Glutamatergic neuron (in vitro differentiated cells): Measurements from ENCODE around the gene NEO1. TPM values are rescaled to one million over a fixed set of nuclear protein-coding genes. Genes with fewer than 3 reads are reported as not detected.

Source experiments
- DNase-seq: peaks from one replicate; pipeline ENCODE4 v3.0.0; 2022
- H3K27ac Mint-ChIP-seq: one replicate; pipeline ENCODE4 v1.8.0; 2020; ENCODE audit warnings: mild to moderate bottlenecking, mixed read lengths, inconsistent platforms; ENCODE audit not compliant: unreplicated experiment
- H3K27me3 Mint-ChIP-seq: one replicate; pipeline ENCODE4 v1.8.0; 2020; ENCODE audit warnings: mild to moderate bottlenecking, moderate library complexity, mixed read lengths, inconsistent platforms; ENCODE audit not compliant: unreplicated experiment
- H3K36me3 Mint-ChIP-seq: one replicate; pipeline ENCODE4 v1.8.0; 2020; ENCODE audit warnings: mild to moderate bottlenecking, mixed read lengths, inconsistent platforms; ENCODE audit not compliant: unreplicated experiment
- H3K4me1 Mint-ChIP-seq: one replicate; pipeline ENCODE4 v1.8.0; 2020; ENCODE audit warnings: mild to moderate bottlenecking, low read depth, mixed read lengths, inconsistent platforms; ENCODE audit not compliant: unreplicated experiment
- H3K4me3 Mint-ChIP-seq: one replicate; pipeline ENCODE4 v1.8.0; 2020; ENCODE audit warnings: mild to moderate bottlenecking, mixed read lengths, inconsistent platforms; ENCODE audit not compliant: unreplicated experiment
- H3K9me3 Mint-ChIP-seq: one replicate; pipeline ENCODE4 v1.8.0; 2020; ENCODE audit warnings: mild to moderate bottlenecking, moderate library complexity, mixed read lengths, inconsistent platforms; ENCODE audit not compliant: unreplicated experiment
- total RNA-seq: library from RNA; stranded (reverse); fragmentation: NEBNext Ultra II Directional; extraction: Animal tissue kit (Norgen Biotek cat#: 25700); gene quantifications from one replicate; pipeline ENCODE4 v1.2.1, GENCODE V29; 2021; ENCODE audit not compliant: unreplicated experiment
- TF ChIP-seq, protein P1 (sequence below): fragments of 200-600 bp; sonication (generic); IDR thresholded peaks from one replicate; pipeline ENCODE4 v1.5.0; 2021; ENCODE audit not compliant: partially characterized antibody, unreplicated experiment

Gene NEO1
- total RNA-seq, 1 donor from 2014 or later, result 157 TPM

DNA sequence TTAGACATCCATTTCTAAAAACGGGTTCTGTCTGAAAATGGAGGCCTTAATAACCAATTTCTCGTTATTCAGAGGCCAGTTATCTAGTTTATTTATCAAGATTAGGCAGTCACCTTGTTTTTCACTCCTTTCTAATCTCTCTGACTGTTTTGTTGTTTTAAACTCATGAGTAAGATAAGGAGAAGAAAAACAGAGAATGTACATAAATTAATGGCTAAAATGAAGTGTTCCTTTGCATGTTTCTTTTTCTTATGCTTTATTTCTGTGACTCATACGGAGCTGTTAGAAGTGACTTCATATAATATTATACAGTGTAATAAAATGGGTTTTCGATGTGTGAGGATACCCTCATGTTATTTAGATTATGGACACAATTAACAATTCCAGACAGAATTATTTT is 22.0 kb downstream of the NEO1 start:
- H3K4me1 Mint-ChIP-seq, result peaks cover 5% of the 10 kb centered on the region
- no peak overlapping the region for H3K27ac Mint-ChIP-seq
- no peak overlapping the region for H3K4me3 Mint-ChIP-seq
- no peak for DNase-seq
- no peaks in the 10 kb centered on the region for H3K9me3 Mint-ChIP-seq
- TF ChIP-seq, protein P1, sequence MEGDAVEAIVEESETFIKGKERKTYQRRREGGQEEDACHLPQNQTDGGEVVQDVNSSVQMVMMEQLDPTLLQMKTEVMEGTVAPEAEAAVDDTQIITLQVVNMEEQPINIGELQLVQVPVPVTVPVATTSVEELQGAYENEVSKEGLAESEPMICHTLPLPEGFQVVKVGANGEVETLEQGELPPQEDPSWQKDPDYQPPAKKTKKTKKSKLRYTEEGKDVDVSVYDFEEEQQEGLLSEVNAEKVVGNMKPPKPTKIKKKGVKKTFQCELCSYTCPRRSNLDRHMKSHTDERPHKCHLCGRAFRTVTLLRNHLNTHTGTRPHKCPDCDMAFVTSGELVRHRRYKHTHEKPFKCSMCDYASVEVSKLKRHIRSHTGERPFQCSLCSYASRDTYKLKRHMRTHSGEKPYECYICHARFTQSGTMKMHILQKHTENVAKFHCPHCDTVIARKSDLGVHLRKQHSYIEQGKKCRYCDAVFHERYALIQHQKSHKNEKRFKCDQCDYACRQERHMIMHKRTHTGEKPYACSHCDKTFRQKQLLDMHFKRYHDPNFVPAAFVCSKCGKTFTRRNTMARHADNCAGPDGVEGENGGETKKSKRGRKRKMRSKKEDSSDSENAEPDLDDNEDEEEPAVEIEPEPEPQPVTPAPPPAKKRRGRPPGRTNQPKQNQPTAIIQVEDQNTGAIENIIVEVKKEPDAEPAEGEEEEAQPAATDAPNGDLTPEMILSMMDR, result no peak
- no peaks in the 10 kb centered on the region for H3K36me3 Mint-ChIP-seq
- H3K27me3 Mint-ChIP-seq, result no peaks in the 10 kb centered on the region

DNA sequence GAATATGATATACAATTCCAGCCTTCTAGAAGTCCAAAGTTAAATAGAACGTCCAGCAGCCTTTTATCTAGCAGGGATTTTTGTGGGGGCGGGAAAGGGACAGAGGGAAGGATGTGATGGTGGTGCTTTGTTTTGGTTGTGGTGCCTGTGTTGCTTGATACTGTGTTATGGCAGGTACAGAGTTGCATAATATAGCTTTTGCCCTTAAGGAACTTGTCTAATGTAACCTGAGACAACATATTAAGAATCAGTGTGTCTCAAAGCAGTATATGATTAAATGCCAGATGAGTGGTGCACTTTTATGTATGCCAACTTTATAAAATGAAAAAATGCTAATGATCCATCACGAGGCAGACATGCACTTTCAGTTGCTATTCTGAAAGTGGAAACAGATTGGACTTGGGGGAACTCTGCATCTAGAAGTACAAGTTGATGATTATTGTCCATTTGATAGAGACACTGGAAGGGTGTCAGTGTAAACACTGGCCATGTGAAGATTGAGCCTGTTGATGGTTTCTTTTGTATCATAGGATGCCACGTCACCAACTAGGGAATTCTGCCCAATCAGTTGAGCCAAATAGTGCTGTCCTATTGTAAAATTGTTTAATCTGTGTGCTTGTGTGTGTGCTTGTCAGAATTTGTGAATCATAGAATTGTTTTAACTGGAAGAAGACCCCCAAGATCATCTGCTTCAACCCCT is 23.0 kb downstream of the NEO1 start:
- DNase-seq, result no peak
- Mint-ChIP-seq H3K36me3 (no peaks in the 10 kb centered on the region), H3K4me3 (no peak overlapping the region), H3K4me1 (peaks cover 13% of the 10 kb centered on the region), H3K27ac (no peak overlapping the region), H3K27me3 (no peaks in the 10 kb centered on the region), H3K9me3 (no peaks in the 10 kb centered on the region)
- TF ChIP-seq, protein P1, result no peak

DNA sequence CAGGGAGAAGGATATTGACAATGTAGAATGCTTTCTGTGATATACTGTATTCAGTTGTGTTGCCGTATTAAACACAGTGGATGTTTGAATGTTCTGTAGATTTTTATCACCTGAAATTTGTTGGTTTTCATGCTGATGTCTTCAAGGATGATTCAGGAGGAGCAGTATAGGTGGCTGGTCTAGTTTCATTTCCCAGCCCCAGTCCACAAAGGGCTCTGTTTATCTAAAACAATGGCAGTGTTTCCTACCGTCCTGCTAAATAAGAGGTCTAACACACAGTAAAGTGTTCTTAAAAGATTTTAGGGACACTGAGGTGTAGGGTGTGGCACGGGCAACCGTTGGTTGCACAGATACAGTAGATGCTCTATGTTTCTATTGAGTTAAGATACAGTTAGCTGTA is 26.0 kb downstream of the NEO1 start:
- Mint-ChIP-seq H3K4me3 (no peak overlapping the region), H3K27ac (no peak overlapping the region)

DNA sequence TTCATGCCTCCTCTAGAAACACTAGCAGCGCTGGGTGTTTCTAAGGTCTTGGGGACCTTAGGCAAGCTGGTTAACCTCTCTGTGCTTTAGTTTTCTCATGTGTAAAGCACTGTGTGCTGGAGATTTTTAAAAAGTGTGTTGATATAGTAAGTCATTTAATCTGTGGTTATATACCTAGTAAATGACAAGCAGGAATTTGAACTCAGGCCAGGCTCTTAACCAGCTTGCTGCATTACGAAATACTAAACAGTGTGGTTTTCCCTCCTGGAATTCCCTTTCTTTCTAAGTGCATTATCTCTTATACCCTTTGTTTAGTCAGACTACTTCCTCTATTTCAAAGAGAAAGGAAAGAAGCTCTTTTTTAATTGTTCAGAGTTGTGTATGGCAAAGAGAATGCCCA is 26.5 kb downstream of the NEO1 start:
- TF ChIP-seq, protein P1, result no peak
- Mint-ChIP-seq H3K4me3 (no peak overlapping the region), H3K36me3 (no peaks in the 10 kb centered on the region), H3K4me1 (peaks cover 23% of the 10 kb centered on the region), H3K9me3 (peaks cover 2% of the 10 kb centered on the region), H3K27ac (no peak overlapping the region), H3K27me3 (no peaks in the 10 kb centered on the region)
- no peak for DNase-seq

More for the DNA sequence above, 26.0 kb downstream of the NEO1 start:
- Mint-ChIP-seq H3K36me3 (no peaks in the 10 kb centered on the region), H3K27me3 (no peaks in the 10 kb centered on the region), H3K9me3 (peaks cover 2% of the 10 kb centered on the region), H3K4me1 (peaks cover 23% of the 10 kb centered on the region)
- DNase-seq, result no peak
- TF ChIP-seq, protein P1, result no peak

DNA sequence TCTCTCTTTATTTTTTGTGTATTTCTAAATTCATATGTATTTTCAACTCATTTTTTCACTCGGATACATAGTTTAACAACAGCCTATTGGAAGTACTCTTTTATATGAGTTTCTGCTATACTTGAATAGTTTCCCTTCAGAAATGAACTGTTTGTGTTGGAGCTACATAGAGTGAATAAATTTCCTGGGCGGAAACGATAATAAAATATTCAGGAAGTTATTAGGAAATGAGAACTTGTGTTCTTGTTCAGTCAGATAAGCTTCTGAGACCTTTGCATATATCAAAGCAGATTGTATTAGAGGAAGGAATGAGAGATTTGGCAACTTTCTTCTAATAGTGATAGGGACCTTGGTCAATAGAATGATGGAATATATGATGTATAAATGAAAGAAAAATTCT is 27.3 kb downstream of the NEO1 start:
- Mint-ChIP-seq H3K4me3 (no peak overlapping the region), H3K27ac (no peak overlapping the region), H3K36me3 (no peaks in the 10 kb centered on the region), H3K9me3 (peaks cover 3% of the 10 kb centered on the region), H3K27me3 (no peaks in the 10 kb centered on the region), H3K4me1 (peaks cover 23% of the 10 kb centered on the region)
- no peak for DNase-seq
- TF ChIP-seq, protein P1, result no peak
